ENCODE data around the gene AUTS2.

GRCh38 chr7:70596598-70596913 is 998.3 kb downstream of the AUTS2 start:
- TF ChIP-seq, protein P1, sequence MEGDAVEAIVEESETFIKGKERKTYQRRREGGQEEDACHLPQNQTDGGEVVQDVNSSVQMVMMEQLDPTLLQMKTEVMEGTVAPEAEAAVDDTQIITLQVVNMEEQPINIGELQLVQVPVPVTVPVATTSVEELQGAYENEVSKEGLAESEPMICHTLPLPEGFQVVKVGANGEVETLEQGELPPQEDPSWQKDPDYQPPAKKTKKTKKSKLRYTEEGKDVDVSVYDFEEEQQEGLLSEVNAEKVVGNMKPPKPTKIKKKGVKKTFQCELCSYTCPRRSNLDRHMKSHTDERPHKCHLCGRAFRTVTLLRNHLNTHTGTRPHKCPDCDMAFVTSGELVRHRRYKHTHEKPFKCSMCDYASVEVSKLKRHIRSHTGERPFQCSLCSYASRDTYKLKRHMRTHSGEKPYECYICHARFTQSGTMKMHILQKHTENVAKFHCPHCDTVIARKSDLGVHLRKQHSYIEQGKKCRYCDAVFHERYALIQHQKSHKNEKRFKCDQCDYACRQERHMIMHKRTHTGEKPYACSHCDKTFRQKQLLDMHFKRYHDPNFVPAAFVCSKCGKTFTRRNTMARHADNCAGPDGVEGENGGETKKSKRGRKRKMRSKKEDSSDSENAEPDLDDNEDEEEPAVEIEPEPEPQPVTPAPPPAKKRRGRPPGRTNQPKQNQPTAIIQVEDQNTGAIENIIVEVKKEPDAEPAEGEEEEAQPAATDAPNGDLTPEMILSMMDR (IDR thresholded peaks at IDR 0.05; ENCODE audit: insufficient read depth, low read length, poor library complexity, severe bottlenecking) = no peak
- TF ChIP-seq EZH2phosphoT487 (conservative IDR thresholded peaks at IDR 0.05; ENCODE audit: low read length) = no peak

Data from SU-DHL-6 (cell line).